HG03025 (cell line): ENCODE data around the gene HABP4.

ENCODE experiments used
- ATAC-seq: cut with Tn5 transposase; IDR thresholded peaks from one replicate; pipeline ENCODE4 v1.9.1; 2021; ENCODE audit warnings: mild to moderate bottlenecking, moderate library complexity; ENCODE audit not compliant: unreplicated experiment, low FRiP score

The HABP4 gene, protein sequence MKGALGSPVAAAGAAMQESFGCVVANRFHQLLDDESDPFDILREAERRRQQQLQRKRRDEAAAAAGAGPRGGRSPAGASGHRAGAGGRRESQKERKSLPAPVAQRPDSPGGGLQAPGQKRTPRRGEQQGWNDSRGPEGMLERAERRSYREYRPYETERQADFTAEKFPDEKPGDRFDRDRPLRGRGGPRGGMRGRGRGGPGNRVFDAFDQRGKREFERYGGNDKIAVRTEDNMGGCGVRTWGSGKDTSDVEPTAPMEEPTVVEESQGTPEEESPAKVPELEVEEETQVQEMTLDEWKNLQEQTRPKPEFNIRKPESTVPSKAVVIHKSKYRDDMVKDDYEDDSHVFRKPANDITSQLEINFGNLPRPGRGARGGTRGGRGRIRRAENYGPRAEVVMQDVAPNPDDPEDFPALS

DNA sequence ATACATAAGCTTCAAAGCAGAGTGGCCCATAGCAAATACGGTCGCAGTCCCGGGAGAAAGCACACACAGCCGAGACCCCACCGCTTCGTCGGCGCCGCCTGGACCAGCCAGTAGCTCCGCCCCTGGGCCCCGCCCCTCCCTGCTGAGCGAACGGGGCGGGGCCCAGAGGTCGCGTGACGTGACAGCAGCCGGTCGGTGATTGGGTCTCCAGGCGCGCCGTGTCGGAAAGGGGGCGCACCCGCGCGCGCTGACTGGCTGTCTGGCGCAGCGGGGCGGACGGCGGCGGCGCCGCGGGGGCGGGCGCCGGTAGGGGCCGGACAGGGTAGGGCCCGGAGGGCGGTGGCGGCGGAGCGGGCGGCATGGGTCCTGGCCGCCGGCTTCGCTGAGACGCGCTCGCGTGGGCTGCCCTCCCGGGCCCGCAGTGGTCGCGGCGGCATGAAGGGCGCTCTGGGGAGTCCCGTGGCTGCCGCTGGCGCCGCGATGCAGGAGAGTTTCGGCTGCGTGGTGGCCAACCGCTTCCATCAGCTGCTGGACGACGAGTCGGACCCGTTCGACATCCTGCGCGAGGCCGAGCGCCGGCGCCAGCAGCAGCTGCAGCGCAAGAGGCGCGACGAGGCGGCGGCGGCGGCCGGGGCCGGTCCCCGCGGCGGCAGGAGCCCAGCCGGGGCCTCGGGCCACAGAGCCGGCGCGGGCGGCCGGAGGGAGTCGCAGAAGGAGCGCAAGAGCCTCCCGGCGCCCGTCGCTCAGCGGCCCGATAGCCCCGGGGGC lies at the start of gene HABP4:
TSS of gene HABP4 (plus strand) at position 325 of the 768 bp plus-strand sequence. CDS start at position 436, 111 bp downstream.
- peak; percentile 97 for ATAC-seq

GRCh38 chr9:96408409-96409280 lies 41.3 kb upstream of the HABP4 start:
- ATAC-seq: no peak

DNA sequence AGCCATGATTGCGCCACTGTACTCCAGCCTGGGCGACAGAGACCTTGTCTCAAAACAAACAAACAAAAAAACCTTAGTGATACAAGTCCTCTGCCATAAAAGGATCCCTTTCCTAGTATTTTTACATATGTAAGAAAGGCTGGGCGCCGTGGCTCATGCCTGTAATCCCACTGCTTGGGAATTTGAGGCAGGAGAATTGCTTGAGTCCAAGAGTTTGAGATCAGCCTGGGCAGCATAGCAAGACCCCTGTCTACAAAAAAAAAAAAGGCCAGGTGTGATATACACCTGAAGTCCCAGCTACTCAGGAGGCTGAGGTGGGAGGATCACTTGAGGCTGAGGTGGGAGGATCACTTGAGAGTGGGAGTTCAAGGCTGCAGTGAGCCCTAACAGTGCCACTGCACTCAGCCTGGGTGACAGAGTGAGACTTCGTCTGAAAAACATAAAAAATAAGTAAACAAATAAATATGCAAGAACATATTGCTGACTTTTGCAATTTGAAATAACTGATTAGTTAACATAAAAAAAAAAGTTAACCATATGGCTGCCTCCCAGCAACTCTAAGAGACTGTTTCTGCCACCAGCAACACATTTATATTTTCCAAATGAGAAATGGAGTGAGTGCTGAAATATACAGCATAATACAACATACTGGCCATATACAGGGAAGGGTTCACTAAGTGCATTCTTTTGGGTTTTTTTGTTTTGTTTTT lies 38.7 kb upstream of the HABP4 start:
- no peak for ATAC-seq

DNA sequence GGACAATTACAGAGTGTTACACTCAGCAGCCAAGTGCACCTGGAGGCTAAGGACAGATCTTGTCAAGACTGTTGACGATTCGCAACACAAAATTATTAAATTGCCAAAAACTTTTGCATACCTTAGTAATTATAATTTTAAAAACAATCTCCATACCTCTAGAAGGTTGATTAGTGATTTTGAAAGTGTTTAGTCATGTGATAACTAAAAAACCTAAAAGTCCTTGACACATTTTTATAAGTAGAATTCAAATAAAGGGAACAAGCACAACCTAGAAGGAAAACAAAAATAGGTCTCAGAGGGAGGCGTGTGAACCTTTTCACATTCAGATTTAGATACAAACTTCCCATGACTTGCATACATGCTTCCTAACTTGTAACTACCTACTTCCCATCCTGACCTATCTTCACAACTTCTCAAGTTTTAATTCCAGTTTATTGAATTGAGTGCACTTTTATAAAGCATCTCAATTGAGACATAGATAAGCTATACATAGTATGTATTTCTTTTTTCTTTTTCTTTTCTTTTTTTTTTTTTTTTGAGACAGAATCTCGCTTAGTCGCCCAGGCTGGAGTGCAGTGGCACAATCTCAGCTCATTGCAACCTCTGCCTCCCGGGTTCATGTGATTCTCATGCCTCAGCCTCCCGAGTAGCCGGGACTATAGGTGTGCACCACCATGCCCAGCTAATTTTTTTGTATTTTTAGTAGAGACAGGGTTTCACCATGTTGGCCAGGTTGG lies 37.6 kb upstream of the HABP4 start:
- no peak for ATAC-seq

DNA sequence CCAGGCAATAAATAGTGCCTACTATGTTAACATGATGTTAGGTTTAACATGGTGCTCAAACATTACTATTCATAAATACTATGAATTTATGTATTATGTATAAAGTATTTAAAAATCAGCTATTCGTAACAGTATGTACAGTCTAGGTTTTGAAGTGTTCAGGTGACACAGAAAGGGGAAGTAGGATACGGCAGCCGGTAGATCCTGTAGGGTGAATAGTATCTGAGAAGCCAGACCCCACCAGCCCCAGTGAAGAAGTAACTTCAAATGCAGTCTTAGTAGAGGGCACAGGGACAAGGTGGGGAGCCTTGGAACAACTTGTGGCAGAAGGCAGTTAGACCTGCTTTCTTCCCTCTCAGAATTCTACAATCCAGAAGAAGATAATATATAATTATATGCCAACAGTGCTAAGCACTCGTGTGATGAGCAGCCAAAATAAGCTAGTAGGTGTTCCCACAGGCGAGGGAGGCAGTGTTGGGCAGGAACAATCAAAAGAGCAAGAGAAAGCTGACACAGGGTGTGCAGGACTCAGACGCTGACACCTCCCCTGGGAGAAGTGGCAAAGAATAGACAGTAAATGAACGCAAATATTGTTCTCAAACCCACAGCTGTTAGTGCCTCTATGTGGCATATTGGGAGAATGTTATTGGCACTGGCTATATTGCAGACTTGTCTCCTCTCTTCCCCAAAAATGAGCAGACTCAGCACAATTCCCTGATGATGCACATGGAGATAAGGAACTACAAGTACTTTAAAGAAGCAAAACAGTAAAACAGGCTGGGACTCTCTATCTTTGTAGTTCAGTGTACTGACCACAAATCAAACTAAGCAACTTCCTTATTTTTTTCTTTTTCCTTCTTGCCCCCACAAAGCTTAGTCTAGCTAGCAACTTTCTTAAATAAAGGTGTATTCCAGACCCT lies 36.4 kb upstream of the HABP4 start:
- no peak for ATAC-seq

- peak; percentile 22 for ATAC-seq
These were observed 32.9 kb upstream of the HABP4 start for GRCh38 chr9:96417051-96417586.

DNA sequence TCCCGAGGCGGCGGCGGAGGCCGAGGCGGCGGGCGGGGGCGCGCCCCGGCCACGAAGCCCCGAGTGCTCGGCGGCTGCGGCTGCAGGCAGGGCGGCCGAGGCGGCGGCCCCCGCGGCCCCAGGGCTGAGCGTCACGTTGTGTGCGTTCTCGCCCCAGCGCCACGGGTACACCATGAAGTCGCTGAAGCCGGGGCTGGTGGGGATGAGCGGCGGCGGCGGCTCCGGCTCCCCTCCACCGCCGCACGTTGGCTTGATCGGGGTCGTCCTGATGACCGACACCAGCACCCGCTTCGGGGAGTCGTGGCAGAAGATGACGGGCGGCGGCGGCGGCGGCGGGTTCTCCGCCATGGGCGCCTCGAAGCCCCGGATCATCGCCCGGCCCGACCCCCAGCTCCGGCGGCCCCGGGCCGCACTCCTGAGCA lies 32.3 kb upstream of the HABP4 start:
- ATAC-seq: no peak

DNA sequence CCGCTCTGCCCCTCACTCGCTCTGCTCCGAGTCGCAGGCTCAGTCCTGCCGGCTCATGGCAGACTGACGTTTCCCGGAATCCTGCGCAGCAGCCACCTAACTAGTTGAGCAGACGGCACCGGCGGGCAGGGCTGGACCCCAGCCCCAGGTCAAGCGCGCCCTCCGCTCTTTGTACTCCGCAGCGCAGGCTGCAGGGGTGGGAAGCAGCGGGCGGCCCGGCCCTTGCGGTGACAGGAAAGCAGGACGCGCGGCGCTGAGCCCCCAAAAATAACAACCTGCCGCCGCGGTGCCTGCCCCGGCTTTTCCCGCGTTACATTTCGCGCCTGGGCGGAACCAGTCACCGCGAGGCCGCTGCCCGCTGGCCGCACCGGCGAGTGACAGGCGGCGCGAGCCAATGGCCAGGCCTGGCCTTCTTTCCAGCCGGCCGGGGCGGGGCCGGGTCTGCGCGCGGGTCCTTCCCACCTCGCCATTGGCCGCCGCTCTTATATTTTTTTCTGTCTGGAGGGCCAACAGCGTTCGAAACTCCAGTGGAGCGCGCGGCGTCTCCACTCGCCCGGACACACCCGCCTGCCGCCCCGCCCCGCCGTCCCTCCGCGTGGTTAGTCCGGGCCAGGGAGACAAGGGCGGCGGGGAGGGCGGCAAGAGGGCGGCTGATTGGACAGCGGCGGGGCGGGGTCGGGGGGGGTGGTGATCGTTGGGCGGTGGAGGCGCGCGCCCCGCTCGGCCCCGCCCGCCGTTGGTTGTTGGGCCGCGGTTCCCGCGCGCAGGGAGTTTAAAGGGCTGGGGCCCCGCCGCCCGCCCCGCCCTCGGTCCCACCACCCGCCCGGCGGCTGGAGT lies 31.7 kb upstream of the HABP4 start, which contains the start of gene ZNF367:
TSS of gene ZNF367 (minus strand) at position 288 of the 837 bp plus-strand sequence. CDS start 338 bp downstream, outside the sequence.
- ATAC-seq: peak; percentile 59

DNA sequence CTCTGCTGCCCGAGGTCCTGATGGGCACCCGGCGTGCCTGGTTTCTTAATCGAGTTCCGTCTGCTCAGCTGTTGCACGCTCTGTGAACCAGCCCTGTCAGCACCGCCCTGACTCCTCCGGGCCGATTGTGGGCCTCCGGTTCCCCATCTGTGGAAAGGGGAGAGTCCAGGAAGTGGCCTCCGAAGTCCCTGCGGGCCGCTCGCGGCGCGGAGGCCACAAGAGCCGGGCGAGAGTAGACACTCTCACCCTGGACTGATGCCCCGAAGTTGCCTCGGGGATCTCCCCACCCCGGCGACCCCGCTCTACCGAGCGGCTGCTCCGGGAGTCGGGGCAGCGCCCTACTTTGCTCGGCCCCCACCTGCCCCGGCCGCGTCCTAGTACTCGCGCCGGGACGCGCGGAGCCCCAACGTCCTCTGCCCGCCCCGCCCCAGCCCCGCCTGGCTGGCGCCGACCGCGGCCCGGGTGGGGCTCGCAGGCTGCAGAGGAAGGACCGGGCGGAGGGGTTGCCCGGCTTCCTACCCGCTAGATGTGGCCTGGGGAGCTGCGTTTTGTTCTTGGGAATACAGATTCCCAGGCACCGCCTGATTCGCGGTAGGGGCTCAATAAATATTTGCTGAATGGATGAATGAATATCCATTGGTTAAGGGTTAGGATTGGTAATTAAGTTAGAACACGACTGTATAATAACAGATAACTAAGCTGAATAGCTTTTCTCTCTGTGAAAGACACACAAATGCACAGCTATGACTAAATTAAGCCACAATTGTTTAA lies 30.9 kb upstream of the HABP4 start:
- peak; percentile 31 for ATAC-seq

GRCh38 chr9:96419691-96419969 lies 30.3 kb upstream of the HABP4 start:
- no peak for ATAC-seq

DNA sequence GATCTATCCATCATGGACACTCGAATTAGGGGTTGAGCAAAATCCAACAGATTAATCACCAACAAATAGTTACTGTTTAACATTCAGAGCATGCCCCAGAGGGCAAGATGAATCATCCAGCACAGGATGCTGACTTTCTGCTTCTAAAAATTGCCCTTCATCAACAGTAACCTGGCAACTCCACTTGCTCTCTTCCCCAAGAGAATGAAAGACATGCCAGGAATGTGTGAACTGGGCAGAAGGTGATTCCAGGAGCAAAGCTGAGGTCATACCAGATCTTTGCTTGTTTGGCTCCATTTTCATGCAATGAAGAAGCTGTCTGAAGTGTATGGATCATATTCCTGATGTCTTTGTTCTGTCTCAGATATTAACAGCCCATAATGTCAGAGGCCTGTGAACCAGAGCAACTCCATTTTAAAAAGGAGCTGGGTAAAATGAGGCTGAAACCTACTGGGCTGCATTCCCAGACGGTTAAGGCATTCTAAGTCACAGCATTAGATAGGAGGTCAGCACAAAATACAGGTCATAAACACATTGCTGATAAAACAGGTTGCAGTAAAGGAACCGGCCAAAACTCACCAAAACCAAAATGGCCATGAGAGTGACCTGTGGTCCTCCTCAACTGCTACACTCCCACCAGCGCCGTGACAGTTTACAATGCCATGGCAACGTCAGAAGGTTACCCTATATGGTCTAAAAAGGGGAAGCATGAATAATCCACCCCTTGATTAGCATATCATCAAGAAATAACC lies 29.3 kb upstream of the HABP4 start:
- no peak for ATAC-seq

DNA sequence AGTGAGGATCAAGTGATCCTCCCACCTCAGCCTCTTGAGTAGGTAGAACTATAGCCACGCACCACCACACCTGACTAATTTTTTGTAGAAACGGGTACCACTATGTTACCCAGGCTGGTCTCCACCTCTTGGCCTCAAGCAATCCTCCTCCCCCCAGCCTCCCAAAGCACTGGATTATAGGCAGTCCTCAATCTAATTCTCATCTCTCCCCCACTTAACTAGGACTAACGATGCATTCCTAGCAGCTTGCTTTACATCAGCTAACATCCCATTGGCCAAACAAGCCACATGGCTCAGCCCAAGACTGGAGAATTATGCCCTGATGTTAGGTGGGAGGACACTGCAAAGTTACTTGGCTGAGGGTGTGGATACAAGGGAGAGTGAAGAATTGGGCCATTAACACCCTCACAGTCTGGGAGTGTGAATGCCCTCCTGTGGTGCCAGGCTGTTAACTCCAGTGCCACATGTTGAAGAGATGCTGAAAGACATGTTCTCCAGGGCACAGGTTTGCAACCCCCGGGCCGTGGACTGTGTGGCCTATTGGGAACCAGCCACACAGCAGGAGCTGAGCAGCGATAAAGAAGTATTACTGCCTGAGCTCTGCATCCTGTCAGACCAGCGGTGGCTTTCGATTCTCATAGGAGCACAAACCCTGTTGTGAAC lies 26.5 kb upstream of the HABP4 start:
- ATAC-seq: no peak

DNA sequence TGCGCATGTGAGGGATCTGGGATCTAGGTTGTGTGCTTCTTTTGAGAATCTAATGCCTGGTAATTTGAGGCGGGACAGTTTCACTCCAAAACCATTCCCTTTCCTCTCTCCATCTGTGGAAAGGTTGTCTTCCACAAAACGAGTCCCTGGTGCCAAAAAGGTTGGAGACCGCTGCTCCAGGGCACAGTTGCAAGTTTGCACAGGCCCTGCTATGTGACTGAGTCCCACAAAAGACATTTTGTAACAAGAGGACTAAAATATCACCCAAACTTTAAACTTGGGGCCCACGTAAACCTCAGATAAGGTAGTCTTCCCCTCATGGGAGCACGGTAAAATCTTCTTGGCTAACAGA lies 26.0 kb upstream of the HABP4 start:
- ATAC-seq: no peak

DNA sequence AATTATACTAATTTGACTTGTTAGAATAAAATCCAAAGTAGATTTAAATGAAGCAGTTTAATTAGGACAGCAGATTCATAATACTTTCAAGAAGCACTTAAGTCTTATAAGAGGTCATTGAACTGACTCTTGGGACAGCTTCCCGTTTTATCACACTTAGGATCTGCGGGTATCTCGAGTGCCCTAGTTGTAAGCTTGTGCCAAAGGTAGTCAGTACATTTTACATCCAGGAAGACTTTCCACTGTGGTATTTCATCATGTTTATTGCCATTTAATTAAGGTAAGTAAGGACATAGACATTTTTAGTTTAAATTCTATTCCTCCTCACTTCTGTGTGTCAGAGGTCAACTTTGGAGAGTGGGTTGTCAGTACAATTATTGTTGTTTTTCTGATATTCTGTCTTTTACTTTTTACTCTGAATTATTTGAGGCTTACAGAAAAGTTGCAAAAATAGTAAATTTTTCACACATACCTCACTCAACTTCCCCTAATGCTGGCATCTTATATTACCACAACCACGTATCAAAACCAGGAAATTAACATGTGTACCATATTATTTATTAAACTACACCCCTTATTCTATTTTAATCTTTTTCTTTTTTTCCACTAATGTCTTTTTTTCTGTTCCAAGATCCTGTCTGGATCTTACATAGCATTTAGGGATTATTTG lies 24.3 kb upstream of the HABP4 start:
- ATAC-seq: no peak

DNA sequence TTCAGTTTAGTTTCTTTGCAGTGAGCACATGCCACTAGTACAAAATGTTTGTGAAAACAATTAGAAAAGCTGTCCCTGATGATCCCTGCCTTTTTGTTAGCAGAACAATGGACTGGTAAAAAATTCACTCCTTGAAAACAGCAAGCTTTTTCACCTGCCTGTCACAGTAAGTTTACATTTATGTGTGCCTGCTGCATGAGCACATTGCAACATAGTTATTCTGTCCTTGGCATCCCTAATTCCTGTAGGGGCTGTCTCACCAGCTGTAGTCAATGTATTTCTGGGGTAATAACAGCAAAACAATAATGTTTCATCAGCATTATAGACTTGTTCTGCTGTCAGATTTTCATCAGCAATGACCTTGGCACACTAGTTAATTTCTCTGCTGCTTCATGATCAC lies 20.2 kb upstream of the HABP4 start:
- ATAC-seq: no peak
